ENCODE measurements around the gene CTF1. TPM values are rescaled to one million over a fixed set of nuclear protein-coding genes. Genes with fewer than 3 reads are reported as not detected.

The CTF1 gene
- total and polyA plus RNA-seq, 2 donors (not counting 1 experiment from before 2014, with no cell fraction given), result 0.78 to 0.81 TPM

GRCh38 chr16:30907064-30907463 is 10.7 kb downstream of the CTF1 start:
- no peak overlapping the region for H3K9ac ChIP-seq (ENCODE audit: low read length)
- Mint-ChIP-seq H3K27me3 (no peaks in the 10 kb centered on the region), H3K27ac (no peak overlapping the region), H3K9me3 (ENCODE audit: insufficient read depth) (peaks cover 3% of the 10 kb centered on the region), H3K4me1 (peaks cover 18% of the 10 kb centered on the region), H3K4me3 (no peak overlapping the region)
- H2AFZ ChIP-seq (ENCODE audit: insufficient read depth, low read depth, low read length, poor library complexity, severe bottlenecking), result no peak overlapping the region
- H3K4me1 ChIP-seq (ENCODE audit: control insufficient read depth in 2 of 2, insufficient read depth in 2 of 2, low read length in 2 of 2), result peaks cover 18 to 23% of the 10 kb centered on the region in 2 donors
- ChIA-PET POLR2A (interaction anchor here (0.7 kb wide), 1 partner anchor 273 kb away, joined by 12 read pairs; the partner anchor contains the start of gene FUS), CTCF (interaction anchor here (0.9 to 1.2 kb wide), 2 partner anchors 62 to 63 kb away, joined by 5 to 6 read pairs; no protein-coding TSS in a partner anchor)
- intact Hi-C loops (cut with micrococcal nuclease), result no loop called here
- no peaks in the 10 kb centered on the region for H3K79me2 ChIP-seq (ENCODE audit: control insufficient read depth, insufficient read depth, low read length)
- no peak overlapping the region for H3K27ac ChIP-seq (ENCODE audit: low read length in 2 of 2)
- H3K36me3 ChIP-seq (replicated peaks in 1 of 2; ENCODE audit: control extremely low read depth in 1 of 2, control insufficient read depth in 1 of 2, extremely low read depth in 1 of 2, insufficient read depth in 2 of 2, low read length in 1 of 2), result no peaks in the 10 kb centered on the region
- H3K27me3 ChIP-seq (replicated peaks in 1 of 4; ENCODE audit: control extremely low read depth in 1 of 4, control insufficient read depth in 3 of 4, insufficient read depth in 4 of 4, low read length in 3 of 4), result no peaks in the 10 kb centered on the region
- no peak for ATAC-seq (ENCODE audit: low read depth)
- 93% methylated on average over 4 of the region's 4 CpGs for WGBS (ENCODE audit: insufficient coverage)
- no peak overlapping the region for H3K4me3 ChIP-seq (ENCODE audit: control extremely low read depth in 1 of 5, extremely low read depth in 1 of 5, insufficient read depth in 1 of 5, low read depth in 2 of 5, low read length in 4 of 5)
- TF ChIP-seq EZH2 (IDR thresholded peaks at IDR 0.05; ENCODE audit: borderline replicate concordance, insufficient read depth, low read depth, low read length, poor library complexity, severe bottlenecking), result no peak
- TF ChIP-seq, protein P1, sequence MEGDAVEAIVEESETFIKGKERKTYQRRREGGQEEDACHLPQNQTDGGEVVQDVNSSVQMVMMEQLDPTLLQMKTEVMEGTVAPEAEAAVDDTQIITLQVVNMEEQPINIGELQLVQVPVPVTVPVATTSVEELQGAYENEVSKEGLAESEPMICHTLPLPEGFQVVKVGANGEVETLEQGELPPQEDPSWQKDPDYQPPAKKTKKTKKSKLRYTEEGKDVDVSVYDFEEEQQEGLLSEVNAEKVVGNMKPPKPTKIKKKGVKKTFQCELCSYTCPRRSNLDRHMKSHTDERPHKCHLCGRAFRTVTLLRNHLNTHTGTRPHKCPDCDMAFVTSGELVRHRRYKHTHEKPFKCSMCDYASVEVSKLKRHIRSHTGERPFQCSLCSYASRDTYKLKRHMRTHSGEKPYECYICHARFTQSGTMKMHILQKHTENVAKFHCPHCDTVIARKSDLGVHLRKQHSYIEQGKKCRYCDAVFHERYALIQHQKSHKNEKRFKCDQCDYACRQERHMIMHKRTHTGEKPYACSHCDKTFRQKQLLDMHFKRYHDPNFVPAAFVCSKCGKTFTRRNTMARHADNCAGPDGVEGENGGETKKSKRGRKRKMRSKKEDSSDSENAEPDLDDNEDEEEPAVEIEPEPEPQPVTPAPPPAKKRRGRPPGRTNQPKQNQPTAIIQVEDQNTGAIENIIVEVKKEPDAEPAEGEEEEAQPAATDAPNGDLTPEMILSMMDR (IDR thresholded peaks at IDR 0.05), result no peak
- H4K20me1 ChIP-seq (ENCODE audit: control insufficient read depth, insufficient read depth, low read length, poor library complexity, severe bottlenecking), result no peaks in the 10 kb centered on the region
- DNase-seq, result no peak
- peaks cover 0 to 17% (median 0%) of the 10 kb centered on the region in 3 donors for H3K9me3 ChIP-seq (ENCODE audit: control extremely low read depth in 1 of 3, control insufficient read depth in 2 of 3, insufficient read depth in 1 of 3, low read length in 2 of 3)
- no peak overlapping the region for H3K4me2 ChIP-seq (replicated peaks; ENCODE audit: low read depth, low read length, poor library complexity, severe bottlenecking)

GRCh38 chr16:30910427-30911029 is 14.1 kb downstream of the CTF1 start:
- no peaks in the 10 kb centered on the region for H3K79me2 ChIP-seq (ENCODE audit: control insufficient read depth, insufficient read depth, low read length)
- no peak overlapping the region for H3K4me3 ChIP-seq (ENCODE audit: control extremely low read depth in 1 of 5, extremely low read depth in 1 of 5, insufficient read depth in 1 of 5, low read depth in 2 of 5, low read length in 4 of 5)
- no peak overlapping the region for H2AFZ ChIP-seq (ENCODE audit: insufficient read depth, low read depth, low read length, poor library complexity, severe bottlenecking)
- TF ChIP-seq, protein P1 (IDR thresholded peaks at IDR 0.05), result no peak
- TF ChIP-seq EZH2 (IDR thresholded peaks at IDR 0.05; ENCODE audit: borderline replicate concordance, insufficient read depth, low read depth, low read length, poor library complexity, severe bottlenecking), result no peak
- no peaks in the 10 kb centered on the region for H3K9me3 Mint-ChIP-seq (ENCODE audit: insufficient read depth)
- CTCF ChIA-PET, result no interaction called here
- no peak overlapping the region for H3K27ac ChIP-seq (ENCODE audit: low read length in 2 of 2)
- H3K36me3 ChIP-seq (replicated peaks in 1 of 2; ENCODE audit: control extremely low read depth in 1 of 2, control insufficient read depth in 1 of 2, extremely low read depth in 1 of 2, insufficient read depth in 2 of 2, low read length in 1 of 2), result no peaks in the 10 kb centered on the region
- no peaks in the 10 kb centered on the region for H3K4me1 ChIP-seq (ENCODE audit: control insufficient read depth in 2 of 2, insufficient read depth in 2 of 2, low read length in 2 of 2)
- H3K27ac Mint-ChIP-seq, result no peak overlapping the region
- H3K27me3 ChIP-seq (replicated peaks in 1 of 4; ENCODE audit: control extremely low read depth in 1 of 4, control insufficient read depth in 3 of 4, insufficient read depth in 4 of 4, low read length in 3 of 4), result no peaks in the 10 kb centered on the region
- H3K4me3 Mint-ChIP-seq, result no peak overlapping the region
- no peak overlapping the region for H3K9ac ChIP-seq (ENCODE audit: low read length)
- H3K27me3 Mint-ChIP-seq, result no peaks in the 10 kb centered on the region
- ATAC-seq (ENCODE audit: low read depth), result no peak
- no peak for DNase-seq
- WGBS (ENCODE audit: insufficient coverage), result 81% methylated on average over 8 of the region's 18 CpGs
- no peaks in the 10 kb centered on the region for H4K20me1 ChIP-seq (ENCODE audit: control insufficient read depth, insufficient read depth, low read length, poor library complexity, severe bottlenecking)
- no peaks in the 10 kb centered on the region for H3K9me3 ChIP-seq (ENCODE audit: control extremely low read depth in 1 of 3, control insufficient read depth in 2 of 3, insufficient read depth in 1 of 3, low read length in 2 of 3)
- POLR2A ChIA-PET, result interaction anchor here (0.6 kb wide), 1 partner anchor 192 kb away, joined by 4 read pairs; no protein-coding TSS in a partner anchor
- no peak overlapping the region for H3K4me2 ChIP-seq (replicated peaks; ENCODE audit: low read depth, low read length, poor library complexity, severe bottlenecking)
- H3K4me1 Mint-ChIP-seq, result peaks cover 3% of the 10 kb centered on the region
- intact Hi-C loops (cut with micrococcal nuclease), result no loop called here
